ENCODE data around the gene METTL25.

Gene METTL25

DNA sequence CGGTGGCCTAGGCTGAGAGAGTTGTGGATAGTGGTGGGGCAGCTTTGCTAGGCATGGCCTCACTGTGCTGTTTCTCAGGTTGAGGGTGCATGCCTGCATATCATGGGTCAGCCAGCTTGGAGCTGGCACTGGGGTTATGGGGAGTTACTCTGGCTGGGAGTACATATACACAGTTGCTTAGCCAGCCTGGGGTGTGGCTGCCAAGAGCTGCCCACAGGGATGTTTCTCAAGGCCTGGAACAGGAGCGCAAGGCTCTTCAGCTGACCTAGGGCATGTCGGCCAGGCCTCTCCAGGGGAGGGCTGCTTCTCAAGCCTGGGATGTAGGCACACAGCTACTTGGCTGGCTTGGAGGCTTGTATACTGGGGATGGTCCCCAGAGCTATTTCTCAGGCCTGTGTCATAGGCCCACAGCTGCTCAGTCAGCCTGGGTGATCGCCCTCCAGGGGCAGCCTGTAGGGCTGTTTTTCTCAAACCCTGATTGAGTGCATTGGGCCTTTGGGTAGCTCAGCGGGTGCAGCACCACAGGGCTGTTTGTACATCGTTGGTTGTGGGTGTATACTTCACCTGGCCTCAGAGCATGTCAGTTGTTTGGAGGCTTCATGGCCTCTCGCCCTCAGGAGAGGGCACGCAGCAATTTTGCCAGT is 114.9 kb downstream of the METTL25 start:
- no peak for DNase-seq (ENCODE audit: low spot score)

DNA sequence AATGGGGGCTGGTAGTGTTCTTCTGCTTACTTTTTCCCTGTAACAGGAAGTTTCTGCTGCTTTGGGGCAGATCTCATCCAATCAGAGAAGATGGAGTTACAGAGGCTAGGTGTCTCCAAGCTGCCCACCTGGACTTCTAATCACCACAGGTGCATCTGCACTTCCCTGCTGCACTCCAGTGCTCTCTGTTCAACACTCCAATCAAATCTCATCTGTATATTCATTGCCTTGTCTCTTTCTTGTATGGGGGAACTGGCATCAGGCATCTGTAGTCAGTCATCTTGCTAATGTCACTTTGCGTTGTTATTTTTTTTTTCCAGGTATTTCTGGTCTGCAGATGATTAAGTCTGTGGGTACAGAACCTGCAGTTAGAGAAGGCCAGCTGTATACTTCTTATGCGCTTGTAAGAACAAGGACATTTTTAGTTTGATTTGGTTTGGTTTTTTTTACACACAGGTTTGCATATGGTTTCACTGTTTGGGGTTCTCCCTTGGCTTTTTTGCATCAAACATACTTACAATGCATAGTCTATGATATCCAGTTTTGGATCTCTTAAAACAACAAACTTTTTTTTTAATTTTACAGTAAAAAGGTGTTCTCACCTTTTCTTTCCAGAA is 116.0 kb downstream of the METTL25 start:
- DNase-seq (ENCODE audit: low spot score): no peak

GRCh38 chr12:82474798-82475184 is 116.5 kb downstream of the METTL25 start:
- DNase-seq (ENCODE audit: low spot score): no peak

DNA sequence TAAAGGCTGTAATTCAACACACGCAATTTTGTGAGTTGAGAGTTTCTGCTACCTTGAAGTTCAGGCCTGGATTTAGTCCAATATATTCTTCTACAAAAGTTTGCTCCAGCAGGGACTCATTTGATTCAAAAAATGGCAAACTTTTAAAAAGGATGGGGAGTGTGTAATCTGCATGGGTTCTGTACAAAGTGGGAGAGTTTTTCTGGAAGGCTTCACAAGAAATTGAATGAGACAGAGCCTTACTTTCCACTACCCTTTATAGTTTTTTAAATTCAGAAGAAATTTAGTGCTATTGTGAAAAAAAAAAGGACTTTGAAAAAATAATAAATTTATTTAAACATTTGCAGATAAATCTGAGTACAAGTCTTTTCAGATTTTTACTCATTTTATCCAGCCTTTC is 116.9 kb downstream of the METTL25 start:
- DNase-seq (ENCODE audit: low spot score): no peak

DNA sequence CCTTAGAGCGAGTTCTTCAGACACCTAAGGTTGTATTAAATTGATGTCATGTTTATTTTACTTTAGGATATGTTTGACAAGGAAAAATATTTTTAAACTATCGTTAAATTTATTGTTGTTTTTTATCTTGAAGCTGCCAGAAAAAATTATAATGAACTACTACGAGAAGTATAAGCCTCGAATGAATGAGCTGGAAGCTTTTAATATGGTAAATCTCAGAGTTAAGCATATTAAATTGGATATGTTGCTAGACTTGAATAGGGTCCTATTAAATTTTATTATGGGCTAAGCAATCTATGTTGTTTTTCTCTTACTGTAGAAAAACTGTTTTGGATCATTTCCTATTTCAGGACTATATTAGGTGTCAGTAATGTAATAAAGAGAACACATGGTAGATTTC is 118.2 kb downstream of the METTL25 start:
- no peak for DNase-seq (ENCODE audit: low spot score)

DNA sequence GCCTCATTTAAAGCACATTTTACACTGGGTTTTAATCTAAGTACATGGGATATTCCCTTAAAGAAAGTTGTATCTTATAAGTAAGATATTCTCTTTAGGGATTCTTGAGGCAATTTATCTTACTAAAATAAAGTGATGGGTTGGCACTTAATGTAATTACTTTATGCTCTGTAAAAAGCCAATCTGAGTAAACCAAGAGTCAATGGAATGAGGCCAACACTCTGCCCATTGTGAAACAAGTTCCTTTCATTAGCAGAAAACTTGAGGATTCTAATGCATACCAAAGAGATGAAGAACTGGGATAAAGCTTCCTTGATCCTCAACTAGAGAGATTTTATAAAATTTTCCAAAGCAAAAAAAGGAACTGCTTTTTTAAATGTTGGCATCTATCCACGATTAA is 121.2 kb downstream of the METTL25 start:
- no peak for DNase-seq (ENCODE audit: low spot score)

- DNase-seq (ENCODE audit: low spot score): no peak
Measured at GRCh38 chr12:82480606-82481005, 122.3 kb downstream of the METTL25 start.

DNA sequence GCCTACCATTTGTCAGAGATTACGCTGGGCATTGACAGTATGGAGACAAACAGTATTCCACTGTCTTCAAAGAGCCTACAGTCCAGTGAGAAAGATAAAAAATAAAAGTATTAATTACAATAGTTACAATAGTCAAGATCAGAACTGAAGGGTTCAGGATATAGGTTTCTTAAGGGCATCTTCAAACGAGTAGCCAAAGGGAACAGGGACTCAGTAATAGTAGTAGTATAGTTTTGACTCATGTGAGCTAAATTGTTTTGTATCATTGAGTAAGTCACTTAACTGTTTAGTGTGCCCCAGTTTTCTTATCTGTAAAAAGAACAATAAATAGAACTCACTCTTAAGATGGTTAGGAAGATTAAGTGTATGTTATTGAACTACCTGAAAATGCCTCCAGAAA is 123.6 kb downstream of the METTL25 start:
- DNase-seq (ENCODE audit: low spot score): no peak

DNA sequence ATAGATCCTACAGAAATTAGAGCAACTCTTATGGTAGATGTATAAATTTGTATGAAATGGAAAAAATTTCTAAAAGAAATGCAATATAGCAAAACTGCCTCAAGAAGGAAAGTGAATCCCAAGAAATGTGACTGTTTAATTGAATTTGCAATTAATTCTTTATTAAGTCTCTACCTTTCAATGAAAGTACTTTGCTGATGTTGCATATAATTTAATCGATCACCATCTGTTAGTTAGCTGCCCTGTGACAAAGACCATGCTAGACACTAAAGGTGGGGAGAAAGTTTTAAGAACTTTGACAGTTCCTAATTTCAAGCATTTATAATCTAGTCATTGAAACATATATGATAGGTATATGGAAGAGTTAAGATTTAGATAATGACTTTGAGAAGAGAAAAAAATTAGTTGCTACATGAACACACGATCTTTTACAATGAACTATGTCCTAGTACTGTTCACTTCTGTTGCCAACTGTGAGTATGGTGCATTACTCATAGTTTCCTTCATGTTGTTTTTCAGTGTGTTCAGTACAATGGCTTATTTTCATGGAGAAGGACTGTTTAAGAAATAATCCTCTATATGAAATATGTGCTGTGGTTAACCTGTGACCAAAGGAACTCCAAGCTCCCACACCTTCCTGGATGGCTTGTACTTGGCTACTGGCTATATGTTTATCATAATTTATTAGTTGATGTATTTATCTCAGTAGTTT is 128.4 kb downstream of the METTL25 start:
- no peak for DNase-seq (ENCODE audit: low spot score)

DNA sequence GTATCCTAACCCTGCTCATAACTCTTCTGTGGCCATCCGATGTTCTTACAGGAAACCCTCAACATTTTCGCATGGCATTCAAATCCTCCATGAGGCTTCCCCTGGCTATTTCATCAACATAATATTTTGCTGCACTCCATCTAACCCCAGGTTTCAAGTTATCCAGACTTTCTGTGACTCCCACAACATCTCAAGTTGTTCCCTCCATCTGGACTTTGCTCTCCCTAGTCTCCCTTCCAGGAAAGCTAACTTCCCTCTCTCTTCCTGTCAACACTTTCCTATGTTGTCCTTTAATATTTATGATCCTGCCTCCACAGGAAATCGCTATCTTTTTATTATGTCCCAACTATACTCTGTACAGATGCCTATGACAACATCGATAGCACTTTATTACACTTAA is 146.1 kb downstream of the METTL25 start:
- DNase-seq (ENCODE audit: low spot score): no peak

DNA sequence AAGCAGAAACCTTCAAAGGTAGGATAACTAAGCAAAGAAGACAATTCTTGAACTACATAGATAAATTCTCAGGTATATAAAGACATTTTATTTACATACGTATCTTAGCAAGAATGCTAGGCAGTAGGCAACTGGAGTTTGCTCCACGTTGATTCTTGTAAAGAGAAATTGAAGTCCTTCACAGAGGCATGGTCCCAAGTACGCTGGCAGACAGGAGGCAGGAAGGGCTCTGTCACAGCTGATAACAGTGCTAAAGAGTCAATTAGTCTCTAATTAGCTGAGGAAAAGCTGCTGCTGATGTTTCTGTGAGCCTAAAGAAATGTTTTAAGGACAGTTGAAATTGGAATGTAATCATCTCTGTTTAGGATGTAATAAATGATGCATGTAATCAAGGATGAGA is 146.8 kb downstream of the METTL25 start:
- DNase-seq (ENCODE audit: low spot score): no peak

DNA sequence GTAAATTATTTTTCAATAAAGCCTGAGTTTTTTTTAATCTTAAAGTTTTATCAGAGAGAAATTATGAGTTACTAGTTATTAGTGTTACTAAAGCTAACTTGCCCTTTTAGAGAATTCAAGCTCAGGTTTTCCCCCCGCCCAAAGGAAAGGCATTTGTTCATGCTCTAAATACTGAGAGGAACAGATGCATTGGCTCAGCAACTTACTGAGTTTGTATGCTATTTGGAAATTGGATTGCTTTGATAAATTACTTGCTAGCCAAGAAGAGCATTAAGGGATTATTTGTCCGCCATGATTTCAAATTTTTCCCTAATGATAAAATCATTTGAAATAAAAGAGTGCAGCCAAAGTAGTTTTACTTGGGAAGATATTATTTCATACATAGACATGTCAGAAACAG is 149.4 kb downstream of the METTL25 start:
- DNase-seq (ENCODE audit: low spot score): no peak

DNA sequence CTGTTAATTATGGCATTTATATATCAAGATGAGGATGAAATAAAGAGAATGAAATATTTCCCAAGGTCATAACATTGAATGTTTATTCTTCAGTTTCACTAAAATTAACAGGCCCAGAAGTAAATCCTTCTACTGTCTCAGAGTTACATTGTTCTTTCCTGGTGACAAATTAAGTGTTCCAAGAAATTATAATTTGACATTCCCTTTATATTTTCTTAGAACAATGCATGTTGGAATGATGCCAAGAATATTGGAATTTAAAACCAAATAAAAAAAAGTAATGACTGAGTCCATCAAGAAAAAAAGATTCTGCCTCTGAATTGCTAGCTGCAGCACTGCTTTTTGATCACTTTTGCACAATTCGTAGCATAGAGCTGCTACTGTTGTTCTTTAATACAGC is 152.1 kb downstream of the METTL25 start:
- no peak for DNase-seq (ENCODE audit: low spot score)

DNA sequence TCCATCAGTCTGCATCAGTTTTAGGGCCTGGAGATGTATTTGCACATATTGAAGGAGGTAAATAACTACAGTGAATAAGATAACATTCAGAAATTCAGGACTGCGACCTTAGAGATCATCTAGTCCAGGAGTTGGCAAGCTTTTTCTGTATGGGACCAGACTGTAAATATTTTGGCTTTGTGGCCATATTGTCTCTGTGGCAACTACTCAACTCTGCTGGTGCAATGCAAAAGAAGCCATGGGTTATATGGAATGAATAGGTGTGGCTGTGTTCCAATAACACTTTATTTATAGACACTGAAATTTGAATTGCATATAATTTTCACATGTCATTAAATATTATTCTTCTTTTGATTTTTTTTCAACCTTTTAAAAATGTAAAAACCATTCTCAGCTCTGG is 156.6 kb downstream of the METTL25 start:
- no peak for DNase-seq (ENCODE audit: low spot score)

- DNase-seq (ENCODE audit: low spot score): no peak
Measured at GRCh38 chr12:82515652-82516051, 157.3 kb downstream of the METTL25 start.

DNA sequence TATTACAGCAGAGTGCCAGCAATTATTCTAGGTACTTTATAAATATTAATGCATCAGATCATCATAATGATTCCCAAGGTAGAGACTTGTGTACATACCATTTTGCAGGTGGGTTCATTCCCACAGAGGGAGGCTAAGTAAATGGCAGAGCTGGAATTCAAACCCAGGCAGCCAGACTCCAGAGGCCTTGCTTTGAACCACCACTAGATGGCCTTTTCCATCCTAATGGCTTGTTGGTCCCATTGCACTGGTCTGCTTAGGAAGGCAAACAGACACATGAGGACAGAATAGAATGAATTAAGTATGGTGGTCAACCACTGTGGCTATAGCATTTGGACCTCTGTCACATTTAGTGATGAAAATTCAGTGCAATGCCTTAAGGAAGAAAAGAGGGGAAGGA is 158.7 kb downstream of the METTL25 start:
- no peak for DNase-seq (ENCODE audit: low spot score)

DNA sequence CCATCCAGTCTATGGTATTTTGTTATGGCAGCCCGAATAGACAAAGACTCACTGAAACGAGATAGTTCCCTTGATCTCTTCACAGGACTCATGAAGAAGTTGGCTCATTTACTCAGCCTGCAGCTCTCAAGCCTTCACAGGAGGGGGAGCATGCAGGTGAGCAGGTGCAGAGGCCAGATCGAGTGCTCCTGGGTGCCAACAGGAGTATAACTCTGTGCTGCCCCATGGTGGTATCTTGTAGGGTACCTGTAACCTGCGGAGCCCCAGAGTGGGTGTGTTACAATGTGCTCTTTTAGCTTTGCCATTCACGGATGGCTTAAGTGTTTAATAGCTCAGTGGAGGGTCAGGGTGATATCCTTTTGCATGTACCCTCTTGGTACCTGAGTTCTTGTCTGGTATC is 159.5 kb downstream of the METTL25 start:
- no peak for DNase-seq (ENCODE audit: low spot score)

DNA sequence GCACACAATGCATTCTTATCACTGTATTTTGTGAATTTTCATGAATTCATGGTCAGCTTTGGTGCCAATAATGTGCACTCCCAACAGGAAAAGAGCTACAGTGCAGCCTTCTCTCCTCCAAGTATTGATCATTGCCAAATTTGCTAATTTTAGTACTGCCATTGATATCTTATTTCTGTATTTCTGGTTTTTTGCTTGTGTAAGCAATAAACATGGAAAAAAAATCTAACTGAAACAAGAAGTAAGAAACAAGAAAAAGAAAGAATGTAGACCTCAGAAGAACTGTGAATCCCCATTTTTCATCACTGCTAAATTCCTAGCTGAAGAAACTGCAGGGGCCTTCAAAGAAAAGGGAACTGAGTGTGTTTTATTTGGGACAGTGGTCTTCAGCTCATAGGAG is 161.2 kb downstream of the METTL25 start:
- no peak for DNase-seq (ENCODE audit: low spot score)

GRCh38 chr12:82522285-82522684 is 164.0 kb downstream of the METTL25 start:
- no peak for DNase-seq (ENCODE audit: low spot score)

DNA sequence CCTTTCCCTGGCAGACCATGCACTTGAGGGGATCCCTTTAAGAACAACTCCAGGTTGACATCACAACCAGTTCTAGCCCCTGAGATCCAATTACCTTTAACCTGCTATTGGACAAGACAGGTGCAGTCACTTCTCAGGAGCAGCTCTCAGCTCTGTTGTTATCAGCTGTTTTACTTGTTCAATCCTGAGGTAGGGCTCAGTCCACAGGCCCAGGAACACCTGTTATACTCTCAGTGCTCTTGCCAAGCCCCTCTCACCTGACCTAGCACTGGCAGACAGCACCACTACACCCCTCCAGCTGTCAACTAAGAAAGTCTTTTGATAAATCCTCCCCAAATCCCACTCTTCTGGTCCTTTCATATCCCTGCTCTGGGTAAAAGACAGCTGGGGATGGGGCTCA is 164.4 kb downstream of the METTL25 start:
- no peak for DNase-seq (ENCODE audit: low spot score)

GRCh38 chr12:82523996-82524395 is 165.7 kb downstream of the METTL25 start:
- DNase-seq (ENCODE audit: low spot score): no peak

DNA sequence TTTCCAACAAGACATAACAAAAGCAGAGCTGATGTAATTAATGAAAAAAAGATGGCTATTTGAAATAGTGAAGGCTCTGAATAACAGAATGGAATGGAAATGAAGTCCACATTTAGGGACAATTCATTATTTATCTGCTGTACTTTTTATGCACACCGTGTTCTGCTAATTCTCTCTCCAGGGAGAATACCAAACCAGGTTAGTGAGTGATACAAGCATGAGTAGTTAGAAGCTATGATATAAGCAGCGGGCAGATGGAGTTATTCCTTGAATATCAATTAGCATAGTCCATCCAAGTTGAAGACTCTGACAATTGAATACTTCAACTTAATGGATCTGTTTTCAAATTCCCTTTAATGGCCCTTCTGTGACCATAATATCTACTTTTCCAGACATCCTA is 166.3 kb downstream of the METTL25 start:
- no peak for DNase-seq (ENCODE audit: low spot score)

DNA sequence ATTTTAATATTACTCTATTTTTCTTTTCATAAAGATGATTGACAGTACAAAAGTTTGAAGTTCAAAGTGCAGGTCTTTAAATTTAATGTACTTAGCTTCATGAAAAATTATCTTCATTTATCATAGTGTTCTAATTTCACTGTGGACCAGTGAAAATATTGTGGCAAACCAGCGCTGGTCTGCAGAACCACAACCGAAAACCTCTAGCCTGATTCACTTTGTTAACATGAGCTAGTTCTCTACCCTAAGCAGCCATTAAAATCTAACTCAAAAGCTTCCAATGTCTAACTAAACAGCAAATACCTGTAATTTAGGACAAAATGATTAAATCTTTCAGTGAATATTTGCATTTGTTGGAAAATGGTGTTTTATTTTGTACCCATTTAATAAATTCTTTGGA is 167.3 kb downstream of the METTL25 start:
- no peak for DNase-seq (ENCODE audit: low spot score)

Data from AG08396 (cell line).